IMR-90 (cell line): ENCODE measurements around the gene MRC2. TPM values are rescaled to one million over a fixed set of nuclear protein-coding genes. Genes with fewer than 3 reads are reported as not detected.

Experiments
- ATAC-seq: fragments of 200-7000 bp; cut with Tn5 transposase; 2 replicates; pipeline ENCODE4 v1.9.1; 2020; ENCODE audit warnings: low read depth, mild to moderate bottlenecking, moderate library complexity
- BruUV-seq: library from RNA; stranded (reverse); fragments of 400-500 nt; replicated peaks from 2 replicates; lab custom pipeline; 2021; lab: Mats Ljungman, UMichigan
- CTCF ChIA-PET: fragments of 300-600 bp; formaldehyde crosslinking; extraction: SDS; loops from one replicate; lab custom pipeline; 2021; ENCODE audit warnings: antibody characterized with exemption; lab: Yijun Ruan, JAX
- POLR2A ChIA-PET: fragments of 300-600 bp; sonication (Branson Sonifier 250); formaldehyde crosslinking; loops from one replicate; lab custom pipeline; 2022; ENCODE audit warnings: antibody characterized with exemption; ENCODE audit not compliant: unreplicated experiment; lab: Charles Lee
- DNase-seq: peaks from one replicate; pipeline ENCODE4 v3.0.0; 2013
- H2AFZ ChIP-seq: replicated peaks from 2 replicates; pipeline ENCODE3; 2013; ENCODE audit warnings: low read length, mild to moderate bottlenecking; ENCODE audit not compliant: poor library complexity
- H2AK5ac ChIP-seq: 2 replicates; pipeline ENCODE4 v1.6.1; 2013; ENCODE audit warnings: low read depth, low read length, inconsistent platforms
- H2AK9ac ChIP-seq: replicated peaks from 2 replicates; pipeline ENCODE3; 2013; ENCODE audit warnings: mild to moderate bottlenecking, low read depth, low read length, moderate library complexity; ENCODE audit not compliant: poor library complexity
- H2BK120ac ChIP-seq: 2 replicates; pipeline ENCODE4 v1.6.1; 2013; ENCODE audit warnings: low read depth, low read length, inconsistent platforms
- H2BK15ac ChIP-seq: 3 replicates; pipeline ENCODE4 v1.6.1; 2013; ENCODE audit warnings: low read depth, low read length, inconsistent platforms
- H2BK20ac ChIP-seq: 2 replicates; pipeline ENCODE4 v1.6.1; 2013; ENCODE audit warnings: low read depth, mild to moderate bottlenecking, inconsistent platforms, low read length, moderate library complexity
- H2BK5ac ChIP-seq: 2 replicates; pipeline ENCODE4 v1.6.1; 2013; ENCODE audit warnings: mild to moderate bottlenecking, low read depth, low read length, inconsistent platforms; ENCODE audit not compliant: poor library complexity, severe bottlenecking
- H3K14ac ChIP-seq: replicated peaks from 2 replicates; pipeline ENCODE4 v1.6.1; 2013; ENCODE audit warnings: low read depth, low read length, inconsistent platforms
- H3K18ac ChIP-seq: 2 replicates; pipeline ENCODE4 v1.6.1; 2013; ENCODE audit warnings: low read depth, low read length, control low read depth
- H3K23ac ChIP-seq: 2 replicates; pipeline ENCODE4 v1.6.1; 2013; ENCODE audit warnings: low read depth, low read length, inconsistent platforms
- H3K27ac ChIP-seq: 2 replicates; pipeline ENCODE4 v1.5.1; 2013; ENCODE audit warnings: mild to moderate bottlenecking, control low read depth, low read length; ENCODE audit not compliant: insufficient read depth
- H3K27me3 ChIP-seq: 2 replicates; pipeline ENCODE4 v1.6.1; 2013; ENCODE audit warnings: low read length; ENCODE audit not compliant: control insufficient read depth, insufficient read depth
- H3K36me3 ChIP-seq: 2 replicates; pipeline ENCODE4 v1.6.1; 2013; ENCODE audit warnings: low read length, mixed read lengths; ENCODE audit not compliant: control insufficient read depth, insufficient read depth
- H3K4ac ChIP-seq: 2 replicates; pipeline ENCODE4 v1.6.1; 2013; ENCODE audit warnings: low read depth, low read length, inconsistent platforms
- H3K4me1 ChIP-seq: 2 replicates; pipeline ENCODE4 v1.6.1; 2013; ENCODE audit warnings: low read length, mixed read lengths; ENCODE audit not compliant: control insufficient read depth, insufficient read depth
- H3K4me2 ChIP-seq: 2 replicates; pipeline ENCODE4 v1.6.1; 2013; ENCODE audit warnings: low read depth, mild to moderate bottlenecking, control low read depth, low read length, moderate library complexity
- H3K4me3 ChIP-seq: 2 replicates; pipeline ENCODE4 v1.5.1; 2013; ENCODE audit warnings: low read depth, mild to moderate bottlenecking, control low read depth, low read length, moderate library complexity; ENCODE audit not compliant: insufficient read depth
- H3K56ac ChIP-seq: 2 replicates; pipeline ENCODE4 v1.6.1; 2013; ENCODE audit warnings: low read length, inconsistent platforms; ENCODE audit not compliant: insufficient read depth; ENCODE audit errors: extremely low read depth
- H3K79me1 ChIP-seq, 2 experiments: 2 replicates each; pipeline ENCODE4 v1.6.1; 2013; ENCODE audit warnings: low read length in 2 of 2, inconsistent platforms in 1 of 2, low read depth in 1 of 2
- H3K9ac ChIP-seq: 2 replicates; pipeline ENCODE4 v1.6.1; 2013; ENCODE audit warnings: low read depth, low read length, control low read depth
- H3K9me1 ChIP-seq: 2 replicates; pipeline ENCODE4 v1.6.1; 2013; ENCODE audit warnings: low read length, inconsistent platforms; ENCODE audit not compliant: insufficient read depth
- H3K9me3 ChIP-seq: 2 replicates; pipeline ENCODE4 v1.6.1; 2013; ENCODE audit warnings: low read length; ENCODE audit not compliant: control insufficient read depth, insufficient read depth
- H4K20me1 ChIP-seq: 2 replicates; pipeline ENCODE4 v1.6.1; 2013; ENCODE audit warnings: low read length, inconsistent platforms; ENCODE audit not compliant: insufficient read depth
- H4K5ac ChIP-seq: 2 replicates; pipeline ENCODE4 v1.6.1; 2013; ENCODE audit warnings: mild to moderate bottlenecking, low read depth, low read length, control low read depth
- H4K8ac ChIP-seq, 2 experiments: 2 replicates each; pipeline ENCODE4 v1.6.1; 2013; ENCODE audit warnings: low read depth in 2 of 2, low read length in 2 of 2, control low read depth in 1 of 2, inconsistent platforms in 1 of 2
- H4K91ac ChIP-seq: 2 replicates; pipeline ENCODE4 v1.6.1; 2013; ENCODE audit warnings: low read depth, low read length, inconsistent platforms; ENCODE audit not compliant: insufficient read depth
- BHLHE40 ChIP-seq: fragments of 150-350 bp; IDR thresholded peaks from 2 replicates; pipeline ENCODE4 v1.6.1; 2016; ENCODE audit warnings: mild to moderate bottlenecking, low read depth, low read length
- CEBPB ChIP-seq: IDR thresholded peaks from 2 replicates; pipeline ENCODE4 v1.6.1; 2012; ENCODE audit warnings: low read depth, low read length, improper control_type of control experiment
- CHD1 ChIP-seq: IDR thresholded peaks from 2 replicates; pipeline ENCODE4 v1.6.1; 2012; ENCODE audit warnings: low read depth, low read length, improper control_type of control experiment
- CTCF ChIP-seq: conservative IDR thresholded peaks from 2 replicates; pipeline ENCODE4 v1.5.1; 2012; ENCODE audit warnings: mild to moderate bottlenecking, low read depth, low read length, improper control_type of control experiment
- FOS ChIP-seq: fragments of 150-350 bp; IDR thresholded peaks from 2 replicates; pipeline ENCODE4 v1.6.1; 2016; ENCODE audit warnings: low read depth, low read length
- MAFK ChIP-seq: IDR thresholded peaks from 2 replicates; pipeline ENCODE4 v1.6.1; 2012; ENCODE audit warnings: low read depth, low read length, improper control_type of control experiment
- MAZ ChIP-seq: IDR thresholded peaks from 2 replicates; pipeline ENCODE4 v1.6.1; 2012; ENCODE audit warnings: low read depth, mild to moderate bottlenecking, low read length, improper control_type of control experiment, moderate library complexity, borderline replicate concordance
- MXI1 ChIP-seq: IDR thresholded peaks from 2 replicates; pipeline ENCODE4 v1.6.1; 2012; ENCODE audit warnings: low read depth, mild to moderate bottlenecking, low read length, moderate library complexity, borderline replicate concordance
- NFE2L2 ChIP-seq: fragments of 150-350 bp; IDR thresholded peaks from 2 replicates; pipeline ENCODE4 v1.6.1; 2016; ENCODE audit warnings: low read depth, mild to moderate bottlenecking, low read length
- POLR2A ChIP-seq: IDR thresholded peaks from 2 replicates; pipeline ENCODE4 v1.6.1; 2012; ENCODE audit warnings: mild to moderate bottlenecking, low read depth, low read length
- RAD21 ChIP-seq: IDR thresholded peaks from 2 replicates; pipeline ENCODE4 v1.6.1; 2012; ENCODE audit warnings: low read length, improper control_type of control experiment
- RCOR1 ChIP-seq: IDR thresholded peaks from 2 replicates; pipeline ENCODE4 v1.6.1; 2012; ENCODE audit warnings: mild to moderate bottlenecking, low read length, improper control_type of control experiment; ENCODE audit not compliant: insufficient replicate concordance
- RFX5 ChIP-seq: IDR thresholded peaks from 2 replicates; pipeline ENCODE4 v1.8.0; 2012; ENCODE audit warnings: low read depth, mild to moderate bottlenecking, low read length, moderate library complexity
- SMC3 ChIP-seq: fragments of 150-350 bp; IDR thresholded peaks from 2 replicates; pipeline ENCODE4 v1.6.1; 2016; ENCODE audit warnings: low read depth, mild to moderate bottlenecking, antibody characterized with exemption, low read length, moderate library complexity
- USF2 ChIP-seq: fragments of 150-350 bp; IDR thresholded peaks from 2 replicates; pipeline ENCODE4 v1.6.1; 2017; ENCODE audit warnings: mild to moderate bottlenecking, antibody characterized with exemption, low read length, low read depth
- WGBS, 2 experiments: methylation state at CpG; one replicate each; pipeline versions ENCODE4 v1.1.5 to v1.1.7; 2013; ENCODE audit warnings: missing lambda C conversion rate in 2 of 2; ENCODE audit not compliant: insufficient read length in 1 of 2; ENCODE audit errors: extremely low coverage in 2 of 2; 5-methylcytosine and 5-hydroxymethylcytosine counted together
- dilution Hi-C: fragments of 300-500 bp; cut with HindIII; formaldehyde crosslinking; loops from one replicate; pipeline ENCODE4 v1.14.3; 2018; ENCODE audit warnings: low sequenced_read_pairs; ENCODE audit not compliant: unreplicated experiment
- in situ Hi-C: fragments of 300-500 bp; cut with MboI; formaldehyde crosslinking; loops from 3 replicates; pipeline ENCODE4 v1.14.3; 2019; ENCODE audit warnings: low sequenced_read_pairs, inconsistent platforms, mixed read lengths
- intact Hi-C: fragments of 100-400 bp; cut with micrococcal nuclease; formaldehyde crosslinking; loops from 2 replicates; pipeline ENCODE4 v1.10.0; 2022
- polyA plus RNA-seq, 3 experiments: library from polyadenylated mRNA; depleted of rRNA; stranded (reverse); fragments of >200 nt; gene quantifications; 2 replicates each; pipeline ENCODE4 v1.2.3, GENCODE V29; 2012; ENCODE audit warnings: low replicate concordance in 1 of 3
- total RNA-seq: library from RNA; depleted of rRNA; stranded (reverse); fragments of >200 nt; gene quantifications from 2 replicates; pipeline ENCODE4 v1.2.3, GENCODE V29; 2012

MRC2 gene
- total and polyA plus RNA-seq, 2 of the 4 experiments (the other 2 are of a cell fraction), result 39.3 to 137 TPM

GRCh38 chr17:62732125-62732524 lies 104.7 kb downstream of the MRC2 start:
- Histone ChIP-seq H2BK20ac (no peak overlapping the region), H3K27ac (no peak overlapping the region), H3K9me1 (no peaks in the 10 kb centered on the region), H3K4me3 (no peak overlapping the region), H2BK120ac (no peak overlapping the region), H2AK5ac (no peak overlapping the region), H3K56ac (no peak overlapping the region), H2BK15ac (no peak overlapping the region), H3K14ac (no peak overlapping the region), H4K91ac (no peak overlapping the region), H3K27me3 (no peaks in the 10 kb centered on the region), H4K5ac (no peak overlapping the region), H3K36me3 (no peaks in the 10 kb centered on the region), H2AFZ (no peak overlapping the region), H4K20me1 (no peaks in the 10 kb centered on the region), H3K4ac (no peak overlapping the region), H4K8ac (no peak overlapping the region), H3K18ac (no peak overlapping the region), H3K4me2 (no peak overlapping the region), H2BK5ac (no peak overlapping the region), H3K79me1 (no peaks in the 10 kb centered on the region), H3K9ac (no peak overlapping the region), H3K23ac (no peak overlapping the region), H2AK9ac (no peak overlapping the region), H3K4me1 (no peaks in the 10 kb centered on the region), H3K9me3 (no peaks in the 10 kb centered on the region)
- ATAC-seq (no peak), DNase-seq (no peak)
- TF ChIP-seq FOS (no peak), SMC3 (no peak), CTCF (no peak), BHLHE40 (no peak), POLR2A (no peak), MAZ (no peak), CHD1 (no peak), RAD21 (no peak), RFX5 (no peak), CEBPB (no peak), MAFK (no peak), NFE2L2 (no peak), RCOR1 (no peak), USF2 (no peak), MXI1 (no peak)
- ChIA-PET CTCF (no interaction called here), POLR2A (no interaction called here)
- in situ Hi-C loops, result no loop called here
- dilution Hi-C loops, result no loop called here
- 83% methylated on average over 2 of the region's 5 CpGs; no CpG with 5 or more reads in 1 of the 2 experiments for WGBS, 2 experiments
- BruUV-seq, result no TSS peak
- intact Hi-C loops, result no loop called here
